HL-60 (cell line): Measurements from ENCODE around the gene POLRMT.

Experiments
- DNase-seq, 2 experiments: peaks; one replicate each; pipeline ENCODE4 v3.0.0-alpha.2; 2010 to 2020; ENCODE audit warnings: low read depth in 1 of 2, low spot score in 1 of 2
- H3K27ac ChIP-seq: fragments of 250-450 bp; sonication (Bioruptor Pico); replicated peaks from 2 replicates; pipeline ENCODE4 v1.5.1; 2020; ENCODE audit warnings: mild to moderate bottlenecking, moderate library complexity
- H3K27me3 ChIP-seq: fragments of 250-450 bp; sonication (Bioruptor Pico); 2 replicates; pipeline ENCODE4 v1.5.1; 2021; ENCODE audit warnings: mild to moderate bottlenecking, moderate library complexity; ENCODE audit not compliant: insufficient read depth, poor library complexity, severe bottlenecking
- H3K4me3 ChIP-seq: replicated peaks from 2 replicates; pipeline ENCODE4 v1.5.1; 2011; ENCODE audit warnings: mild to moderate bottlenecking, control low read depth, low read length; ENCODE audit not compliant: insufficient read depth
- GABPA ChIP-seq: IDR thresholded peaks from 2 replicates; pipeline ENCODE4 v1.6.1; 2012; ENCODE audit warnings: low read depth
- POLR2AphosphoS5 ChIP-seq: IDR thresholded peaks from 2 replicates; pipeline ENCODE4 v1.6.1; 2012; ENCODE audit warnings: low read depth
- SPI1 ChIP-seq: IDR thresholded peaks from 2 replicates; pipeline ENCODE4 v1.6.1; 2012; ENCODE audit warnings: low read depth, mild to moderate bottlenecking, borderline replicate concordance
- TF ChIP-seq, protein P1 (sequence below): IDR thresholded peaks from one replicate; pipeline ENCODE4 v1.5.1; 2011; ENCODE audit warnings: low read length, control low read depth, inconsistent platforms; ENCODE audit not compliant: insufficient read depth
- TF ChIP-seq, protein P2 (sequence below): IDR thresholded peaks from 2 replicates; pipeline ENCODE4 v1.6.1; 2012; ENCODE audit warnings: low read depth; ENCODE audit not compliant: insufficient replicate concordance

Gene POLRMT

DNA sequence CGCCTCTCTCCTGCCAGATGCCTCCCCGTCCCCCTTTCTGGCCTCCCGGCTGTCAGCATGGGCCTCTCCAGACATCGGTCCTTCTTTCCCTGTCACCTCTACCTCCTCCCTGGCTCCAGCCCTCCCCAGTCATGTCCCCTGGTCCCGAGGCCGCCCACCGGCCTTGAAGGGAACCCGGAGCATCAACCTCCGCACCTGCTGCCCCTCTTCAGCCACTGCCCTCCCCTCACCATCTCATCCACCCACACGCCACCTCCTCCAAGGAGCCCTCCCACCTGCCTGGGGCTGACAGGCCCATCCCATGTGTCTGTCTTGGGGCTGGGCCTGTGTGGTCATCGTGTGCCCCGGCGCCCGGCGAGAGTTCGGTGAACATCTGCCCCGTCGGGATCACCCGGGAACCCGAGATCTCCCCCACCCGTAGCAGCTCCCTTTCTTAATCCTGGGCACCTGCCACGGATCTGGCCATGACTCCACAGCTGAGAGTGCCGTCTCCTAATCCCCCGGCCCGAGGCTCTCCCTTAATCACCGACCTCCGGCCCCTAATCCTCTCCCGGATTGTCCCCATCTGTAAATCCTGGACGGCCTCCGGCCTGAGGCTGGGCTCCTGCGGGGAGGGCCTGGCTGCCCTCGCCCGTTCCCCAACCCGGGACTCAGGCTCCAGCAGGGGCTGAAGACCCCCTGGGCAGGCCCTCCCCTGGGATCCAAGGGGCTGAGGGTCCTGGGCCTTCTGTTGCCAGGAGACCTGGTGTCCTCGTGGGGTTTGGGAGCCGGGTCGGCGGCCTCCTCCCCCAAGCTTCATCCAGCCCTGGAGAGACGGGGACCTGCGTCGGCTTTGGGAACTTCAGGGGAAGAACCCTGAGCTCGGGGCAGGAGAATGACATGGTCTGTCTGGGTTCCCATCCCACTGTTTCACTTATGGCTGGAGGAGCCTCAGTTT, 37.7 kb downstream of the POLRMT start:
- H3K27ac ChIP-seq = no peak overlapping the region

DNA sequence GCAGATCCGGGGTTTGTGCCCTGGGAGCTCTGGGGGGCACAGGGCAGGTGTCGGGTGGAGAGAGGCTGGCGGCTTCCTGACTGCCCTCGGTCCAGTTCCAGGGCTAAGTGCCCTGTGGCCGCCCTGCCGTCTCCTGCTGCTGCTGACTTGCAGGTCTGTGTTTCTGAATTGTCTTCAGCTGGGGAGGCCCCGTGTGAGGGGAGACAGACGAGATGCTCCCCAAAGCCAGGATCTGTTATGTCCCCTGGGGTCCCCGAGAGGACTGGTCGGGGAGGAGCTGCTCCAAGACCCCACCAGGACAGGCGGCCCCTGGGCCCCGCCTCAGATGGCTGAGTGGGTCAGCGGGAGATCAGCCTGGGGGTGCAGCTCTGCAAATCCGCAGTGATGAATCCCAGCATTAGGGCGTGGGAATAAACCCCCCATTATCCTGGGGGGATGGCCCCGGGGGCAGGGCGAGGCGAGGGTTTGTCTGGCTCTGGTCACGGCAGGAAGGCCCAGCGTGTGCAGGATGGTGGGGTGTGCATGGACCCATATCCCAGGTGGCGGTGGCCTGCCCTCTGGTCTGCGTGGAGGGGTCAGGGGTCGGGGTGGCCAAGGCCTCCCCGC, 39.0 kb downstream of the POLRMT start:
- peaks cover 12% of the 10 kb centered on the region for H3K27me3 ChIP-seq
- no peak for DNase-seq
- no peak overlapping the region for H3K4me3 ChIP-seq
- TF ChIP-seq, protein P1, sequence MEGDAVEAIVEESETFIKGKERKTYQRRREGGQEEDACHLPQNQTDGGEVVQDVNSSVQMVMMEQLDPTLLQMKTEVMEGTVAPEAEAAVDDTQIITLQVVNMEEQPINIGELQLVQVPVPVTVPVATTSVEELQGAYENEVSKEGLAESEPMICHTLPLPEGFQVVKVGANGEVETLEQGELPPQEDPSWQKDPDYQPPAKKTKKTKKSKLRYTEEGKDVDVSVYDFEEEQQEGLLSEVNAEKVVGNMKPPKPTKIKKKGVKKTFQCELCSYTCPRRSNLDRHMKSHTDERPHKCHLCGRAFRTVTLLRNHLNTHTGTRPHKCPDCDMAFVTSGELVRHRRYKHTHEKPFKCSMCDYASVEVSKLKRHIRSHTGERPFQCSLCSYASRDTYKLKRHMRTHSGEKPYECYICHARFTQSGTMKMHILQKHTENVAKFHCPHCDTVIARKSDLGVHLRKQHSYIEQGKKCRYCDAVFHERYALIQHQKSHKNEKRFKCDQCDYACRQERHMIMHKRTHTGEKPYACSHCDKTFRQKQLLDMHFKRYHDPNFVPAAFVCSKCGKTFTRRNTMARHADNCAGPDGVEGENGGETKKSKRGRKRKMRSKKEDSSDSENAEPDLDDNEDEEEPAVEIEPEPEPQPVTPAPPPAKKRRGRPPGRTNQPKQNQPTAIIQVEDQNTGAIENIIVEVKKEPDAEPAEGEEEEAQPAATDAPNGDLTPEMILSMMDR = no peak
- TF ChIP-seq POLR2AphosphoS5 (no peak), SPI1 (no peak), GABPA (no peak)
- TF ChIP-seq, protein P2, sequence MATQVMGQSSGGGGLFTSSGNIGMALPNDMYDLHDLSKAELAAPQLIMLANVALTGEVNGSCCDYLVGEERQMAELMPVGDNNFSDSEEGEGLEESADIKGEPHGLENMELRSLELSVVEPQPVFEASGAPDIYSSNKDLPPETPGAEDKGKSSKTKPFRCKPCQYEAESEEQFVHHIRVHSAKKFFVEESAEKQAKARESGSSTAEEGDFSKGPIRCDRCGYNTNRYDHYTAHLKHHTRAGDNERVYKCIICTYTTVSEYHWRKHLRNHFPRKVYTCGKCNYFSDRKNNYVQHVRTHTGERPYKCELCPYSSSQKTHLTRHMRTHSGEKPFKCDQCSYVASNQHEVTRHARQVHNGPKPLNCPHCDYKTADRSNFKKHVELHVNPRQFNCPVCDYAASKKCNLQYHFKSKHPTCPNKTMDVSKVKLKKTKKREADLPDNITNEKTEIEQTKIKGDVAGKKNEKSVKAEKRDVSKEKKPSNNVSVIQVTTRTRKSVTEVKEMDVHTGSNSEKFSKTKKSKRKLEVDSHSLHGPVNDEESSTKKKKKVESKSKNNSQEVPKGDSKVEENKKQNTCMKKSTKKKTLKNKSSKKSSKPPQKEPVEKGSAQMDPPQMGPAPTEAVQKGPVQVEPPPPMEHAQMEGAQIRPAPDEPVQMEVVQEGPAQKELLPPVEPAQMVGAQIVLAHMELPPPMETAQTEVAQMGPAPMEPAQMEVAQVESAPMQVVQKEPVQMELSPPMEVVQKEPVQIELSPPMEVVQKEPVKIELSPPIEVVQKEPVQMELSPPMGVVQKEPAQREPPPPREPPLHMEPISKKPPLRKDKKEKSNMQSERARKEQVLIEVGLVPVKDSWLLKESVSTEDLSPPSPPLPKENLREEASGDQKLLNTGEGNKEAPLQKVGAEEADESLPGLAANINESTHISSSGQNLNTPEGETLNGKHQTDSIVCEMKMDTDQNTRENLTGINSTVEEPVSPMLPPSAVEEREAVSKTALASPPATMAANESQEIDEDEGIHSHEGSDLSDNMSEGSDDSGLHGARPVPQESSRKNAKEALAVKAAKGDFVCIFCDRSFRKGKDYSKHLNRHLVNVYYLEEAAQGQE = no peak
- H3K27ac ChIP-seq = no peak overlapping the region

More for the DNA sequence above, 37.7 kb downstream of the POLRMT start:
- TF ChIP-seq POLR2AphosphoS5 (no peak), GABPA (no peak), SPI1 (no peak)
- TF ChIP-seq, protein P2 = no peak
- TF ChIP-seq, protein P1 = no peak
- no peak for DNase-seq
- Histone ChIP-seq H3K4me3 (no peak overlapping the region), H3K27me3 (peaks cover 12% of the 10 kb centered on the region)

DNA sequence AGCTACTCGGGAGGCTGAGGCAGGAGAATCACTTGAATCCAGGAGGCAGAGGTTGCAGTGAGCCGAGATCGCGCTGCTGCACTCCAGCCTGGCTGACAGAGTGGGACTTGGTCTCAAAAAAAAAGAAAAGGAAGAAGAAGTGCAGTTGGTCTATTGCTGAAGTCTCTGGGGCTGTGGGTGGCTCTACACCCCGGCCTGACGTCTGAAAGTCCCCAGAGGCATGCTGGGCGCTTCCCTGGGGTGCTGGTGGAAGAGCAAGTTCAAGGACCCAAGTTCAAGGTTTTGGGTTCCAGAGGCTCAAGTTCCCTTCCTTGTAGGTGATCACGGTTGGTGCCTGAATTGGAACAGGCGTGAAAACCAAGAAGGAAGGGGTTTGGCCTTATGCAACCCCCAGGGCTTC, 39.8 kb downstream of the POLRMT start:
- no peak overlapping the region for H3K27ac ChIP-seq
- H3K4me3 ChIP-seq = no peak overlapping the region
- H3K27me3 ChIP-seq = peaks cover 21% of the 10 kb centered on the region
- no peak for DNase-seq
- no peak for TF ChIP-seq POLR2AphosphoS5
- TF ChIP-seq, protein P1 = no peak
- no peak for TF ChIP-seq SPI1
- no peak for TF ChIP-seq GABPA
- TF ChIP-seq, protein P2 = no peak
